ENCODE results near the gene TIAM2. TPM values are rescaled to one million over a fixed set of nuclear protein-coding genes. Genes with fewer than 3 reads are reported as not detected.
A peak's percentile ranks its signal among the peaks of the same experiment; 100 is the strongest.

Gene TIAM2
- polyA plus RNA-seq, 6 donors from 2014 or later: 0.34 to 2.8 (median 0.58) TPM; not detected in 1

- Mint-ChIP-seq H3K27ac (no peak overlapping the region), H3K36me3 (no peaks in the 10 kb centered on the region), H3K4me3 (no peak overlapping the region), H3K4me1 (no peaks in the 10 kb centered on the region), H3K27me3 (peaks cover 0 to 5% (median 0%) of the 10 kb centered on the region in 3 donors), H3K9me3 (no peaks in the 10 kb centered on the region)
- DNase-seq (no peak), ATAC-seq (ENCODE audit: low read depth in 2 of 2) (no peak)
These were observed 46.0 kb downstream of the TIAM2 start for GRCh38 chr6:155040901-155041650.

GRCh38 chr6:155041741-155042279 lies 46.7 kb downstream of the TIAM2 start:
- Mint-ChIP-seq H3K4me1 (no peaks in the 10 kb centered on the region), H3K36me3 (no peaks in the 10 kb centered on the region), H3K27ac (peak overlapping the region in 1 of 6 donors; percentile 6), H3K4me3 (no peak overlapping the region), H3K9me3 (no peaks in the 10 kb centered on the region), H3K27me3 (peaks cover 0 to 9% (median 0%) of the 10 kb centered on the region in 3 donors)
- no peak for DNase-seq
- no peak for ATAC-seq (ENCODE audit: low read depth in 2 of 2)

- no peak overlapping the region for H3K4me3 Mint-ChIP-seq
- H3K27ac Mint-ChIP-seq: no peak overlapping the region
- ATAC-seq (ENCODE audit: low read depth in 2 of 2): no peak
These were observed 47.9 kb downstream of the TIAM2 start for GRCh38 chr6:155042983-155043382.

GRCh38 chr6:155045561-155046404 lies 50.7 kb downstream of the TIAM2 start:
- H3K4me3 Mint-ChIP-seq: peak overlapping the region in 1 of 8 donors; percentile 10

More at GRCh38 chr6:155042983-155043382, 47.9 kb downstream of the TIAM2 start:
- H3K9me3 Mint-ChIP-seq: no peaks in the 10 kb centered on the region
- H3K27me3 Mint-ChIP-seq: peaks cover 0 to 11% (median 0%) of the 10 kb centered on the region in 3 donors
- no peaks in the 10 kb centered on the region for H3K4me1 Mint-ChIP-seq
- no peaks in the 10 kb centered on the region for H3K36me3 Mint-ChIP-seq
- DNase-seq: no peak

GRCh38 chr6:155047523-155047922 lies 52.4 kb downstream of the TIAM2 start:
- no peaks in the 10 kb centered on the region for H3K9me3 Mint-ChIP-seq
- H3K4me3 Mint-ChIP-seq: no peak overlapping the region
- H3K27ac Mint-ChIP-seq: no peak overlapping the region
- H3K27me3 Mint-ChIP-seq: peaks cover 0 to 6% (median 0%) of the 10 kb centered on the region in 3 donors
- no peak for DNase-seq
- H3K36me3 Mint-ChIP-seq: no peaks in the 10 kb centered on the region
- ATAC-seq (ENCODE audit: low read depth in 2 of 2): no peak
- no peaks in the 10 kb centered on the region for H3K4me1 Mint-ChIP-seq

More at GRCh38 chr6:155045561-155046404, 50.7 kb downstream of the TIAM2 start:
- DNase-seq (no peak), ATAC-seq (ENCODE audit: low read depth in 2 of 2) (no peak)
- H3K27ac Mint-ChIP-seq: no peak overlapping the region
- H3K27me3 Mint-ChIP-seq: peaks cover 0 to 6% (median 0%) of the 10 kb centered on the region in 3 donors
- no peaks in the 10 kb centered on the region for H3K4me1 Mint-ChIP-seq
- H3K36me3 Mint-ChIP-seq: no peaks in the 10 kb centered on the region
- H3K9me3 Mint-ChIP-seq: no peaks in the 10 kb centered on the region

- ATAC-seq (ENCODE audit: low read depth in 2 of 2): no peak
- Mint-ChIP-seq H3K9me3 (no peaks in the 10 kb centered on the region), H3K36me3 (no peaks in the 10 kb centered on the region), H3K4me1 (no peaks in the 10 kb centered on the region), H3K27ac (no peak overlapping the region), H3K4me3 (no peak overlapping the region), H3K27me3 (peaks cover 0 to 6% (median 0%) of the 10 kb centered on the region in 3 donors)
- DNase-seq: no peak
These were observed 55.2 kb downstream of the TIAM2 start for GRCh38 chr6:155050311-155050710.

- no peak for ATAC-seq (ENCODE audit: low read depth in 2 of 2)
These were observed 59.6 kb downstream of the TIAM2 start for GRCh38 chr6:155054491-155055250.

GRCh38 chr6:155055729-155056128 lies 60.6 kb downstream of the TIAM2 start:
- DNase-seq (no peak), ATAC-seq (ENCODE audit: low read depth in 2 of 2) (no peak)
- no peak overlapping the region for H3K27ac Mint-ChIP-seq
- H3K27me3 Mint-ChIP-seq: no peaks in the 10 kb centered on the region
- H3K36me3 Mint-ChIP-seq: no peaks in the 10 kb centered on the region
- peaks cover 0 to 1% (median 0%) of the 10 kb centered on the region in 7 donors for H3K9me3 Mint-ChIP-seq
- H3K4me3 Mint-ChIP-seq: no peak overlapping the region
- H3K4me1 Mint-ChIP-seq: no peaks in the 10 kb centered on the region

More at GRCh38 chr6:155054491-155055250, 59.6 kb downstream of the TIAM2 start:
- no peak overlapping the region for H3K27ac Mint-ChIP-seq
- no peaks in the 10 kb centered on the region for H3K4me1 Mint-ChIP-seq
- H3K36me3 Mint-ChIP-seq: no peaks in the 10 kb centered on the region
- H3K27me3 Mint-ChIP-seq: no peaks in the 10 kb centered on the region
- DNase-seq: no peak
- peaks cover 0 to 1% (median 0%) of the 10 kb centered on the region in 7 donors for H3K9me3 Mint-ChIP-seq
- no peak overlapping the region for H3K4me3 Mint-ChIP-seq

- H3K9me3 Mint-ChIP-seq: peaks cover 0 to 8% (median 0%) of the 10 kb centered on the region in 7 donors
- no peaks in the 10 kb centered on the region for H3K27me3 Mint-ChIP-seq
- H3K4me3 Mint-ChIP-seq: no peak overlapping the region
- ATAC-seq (ENCODE audit: low read depth in 2 of 2) (no peak), DNase-seq (no peak)
- H3K27ac Mint-ChIP-seq: no peak overlapping the region
- no peaks in the 10 kb centered on the region for H3K4me1 Mint-ChIP-seq
- H3K36me3 Mint-ChIP-seq: no peaks in the 10 kb centered on the region
These were observed 61.6 kb downstream of the TIAM2 start for GRCh38 chr6:155056756-155057155.

- ATAC-seq (ENCODE audit: low read depth in 2 of 2): no peak
- no peak for DNase-seq
- no peaks in the 10 kb centered on the region for H3K36me3 Mint-ChIP-seq
- peaks cover 0 to 12% (median 0%) of the 10 kb centered on the region in 7 donors for H3K9me3 Mint-ChIP-seq
- peaks cover 0 to 4% (median 0%) of the 10 kb centered on the region in 3 donors for H3K4me1 Mint-ChIP-seq
- no peak overlapping the region for H3K4me3 Mint-ChIP-seq
- H3K27ac Mint-ChIP-seq: no peak overlapping the region
- H3K27me3 Mint-ChIP-seq: no peaks in the 10 kb centered on the region
These were observed 66.3 kb downstream of the TIAM2 start for GRCh38 chr6:155061381-155061780.

GRCh38 chr6:155062866-155063341 lies 67.8 kb downstream of the TIAM2 start:
- H3K9me3 Mint-ChIP-seq: peaks cover 0 to 12% (median 0%) of the 10 kb centered on the region in 7 donors
- no peak overlapping the region for H3K27ac Mint-ChIP-seq
- no peaks in the 10 kb centered on the region for H3K36me3 Mint-ChIP-seq
- ATAC-seq (ENCODE audit: low read depth in 2 of 2) (no peak), DNase-seq (no peak)
- H3K27me3 Mint-ChIP-seq: no peaks in the 10 kb centered on the region
- no peak overlapping the region for H3K4me3 Mint-ChIP-seq
- peaks cover 0 to 4% (median 0%) of the 10 kb centered on the region in 3 donors for H3K4me1 Mint-ChIP-seq

- Mint-ChIP-seq H3K27me3 (no peaks in the 10 kb centered on the region), H3K9me3 (peaks cover 0 to 12% (median 0%) of the 10 kb centered on the region in 7 donors), H3K4me1 (peaks cover 0 to 4% (median 0%) of the 10 kb centered on the region in 3 donors), H3K36me3 (no peaks in the 10 kb centered on the region), H3K27ac (no peak overlapping the region), H3K4me3 (no peak overlapping the region)
- ATAC-seq (ENCODE audit: low read depth in 2 of 2) (no peak), DNase-seq (no peak)
These were observed 69.2 kb downstream of the TIAM2 start for GRCh38 chr6:155064303-155064702.

GRCh38 chr6:155066361-155066760 lies 71.2 kb downstream of the TIAM2 start:
- peaks cover 0 to 8% (median 0%) of the 10 kb centered on the region in 7 donors for H3K9me3 Mint-ChIP-seq
- H3K27me3 Mint-ChIP-seq: no peaks in the 10 kb centered on the region
- H3K4me1 Mint-ChIP-seq: peaks cover 0 to 4% (median 0%) of the 10 kb centered on the region in 3 donors
- no peaks in the 10 kb centered on the region for H3K36me3 Mint-ChIP-seq
- H3K27ac Mint-ChIP-seq: no peak overlapping the region
- DNase-seq (no peak), ATAC-seq (ENCODE audit: low read depth in 2 of 2) (no peak)
- H3K4me3 Mint-ChIP-seq: no peak overlapping the region
